Naive thymus-derived CD4-positive, alpha-beta T cell (primary cell): ENCODE data around the gene DLG2. TPM values are rescaled to one million over a fixed set of nuclear protein-coding genes. Genes with fewer than 3 reads are reported as not detected.

Source experiments
- ATAC-seq: fragments of 150-1000 bp; cut with Tn5 transposase; 2 replicates; pipeline ENCODE4 v1.10.0; 2021; ENCODE audit warnings: mild to moderate bottlenecking, moderate library complexity
- CTCF ChIA-PET: fragments of 350-600 bp; sonication (Branson Sonifier 250); formaldehyde crosslinking; loops from one replicate; lab custom pipeline; 2021; ENCODE audit warnings: antibody characterized with exemption; lab: Charles Lee
- POLR2A ChIA-PET: fragments of 350-600 bp; sonication (Branson Sonifier 250); formaldehyde crosslinking; loops from one replicate; lab custom pipeline; 2021; ENCODE audit warnings: antibody characterized with exemption, inconsistent platforms; lab: Charles Lee
- DNase-seq, 9 donors: peaks; one replicate each; pipeline versions ENCODE4 v3.0.0 to v3.0.0-alpha.2; 2020 to 2022; ENCODE audit warnings: mixed read lengths in 1 of 9
- H3K27ac ChIP-seq: one replicate; pipeline ENCODE4 v1.7.0; 2013; ENCODE audit warnings: mild to moderate bottlenecking, low read depth, low read length, moderate library complexity
- H3K27me3 ChIP-seq, 2 donors: one replicate each; pipeline ENCODE4 v1.7.0; 2013; ENCODE audit warnings: low read length in 2 of 2, mild to moderate bottlenecking in 2 of 2, moderate library complexity in 2 of 2; ENCODE audit not compliant: control insufficient read depth in 2 of 2, insufficient read depth in 2 of 2
- H3K36me3 ChIP-seq, 3 experiments: 1 replicate in 2 of 3; 2 replicates in 1 of 3; pipeline ENCODE4 v1.7.0; 2013; ENCODE audit warnings: low read length in 3 of 3, mild to moderate bottlenecking in 3 of 3, moderate library complexity in 1 of 3; ENCODE audit not compliant: insufficient read depth in 3 of 3, control insufficient read depth in 2 of 3
- H3K4me1 ChIP-seq, 2 donors: one replicate each; pipeline ENCODE4 v1.7.0; 2013; ENCODE audit warnings: low read length in 2 of 2, mild to moderate bottlenecking in 2 of 2, moderate library complexity in 1 of 2; ENCODE audit not compliant: control insufficient read depth in 2 of 2, insufficient read depth in 2 of 2
- H3K4me3 ChIP-seq: 2 replicates; pipeline ENCODE4 v1.7.0; 2013; ENCODE audit warnings: mild to moderate bottlenecking, low read length
- H3K9me3 ChIP-seq, 3 experiments: 1 replicate in 2 of 3; 2 replicates in 1 of 3; pipeline ENCODE4 v1.7.0; 2013; ENCODE audit warnings: low read length in 3 of 3; ENCODE audit not compliant: control insufficient read depth in 2 of 3
- H3K27ac Mint-ChIP-seq, 9 donors: one replicate each; pipeline ENCODE4 v1.8.0; 2020 to 2022; ENCODE audit warnings: mixed read lengths in 9 of 9, mild to moderate bottlenecking in 8 of 9, moderate library complexity in 5 of 9, inconsistent platforms in 2 of 9
- H3K27me3 Mint-ChIP-seq, 5 donors: one replicate each; pipeline ENCODE4 v1.8.0; 2021 to 2022; ENCODE audit warnings: mixed read lengths in 5 of 5, mild to moderate bottlenecking in 1 of 5
- H3K36me3 Mint-ChIP-seq, 5 donors: one replicate each; pipeline ENCODE4 v1.8.0; 2020 to 2022; ENCODE audit warnings: mixed read lengths in 5 of 5, mild to moderate bottlenecking in 3 of 5, inconsistent platforms in 1 of 5
- H3K4me1 Mint-ChIP-seq, 7 donors: one replicate each; pipeline ENCODE4 v1.8.0; 2020 to 2022; ENCODE audit warnings: mixed read lengths in 7 of 7, mild to moderate bottlenecking in 3 of 7, inconsistent platforms in 1 of 7
- H3K4me3 Mint-ChIP-seq, 10 donors: one replicate each; pipeline ENCODE4 v1.8.0; 2020 to 2022; ENCODE audit warnings: mild to moderate bottlenecking in 10 of 10, mixed read lengths in 10 of 10, moderate library complexity in 6 of 10, inconsistent platforms in 2 of 10
- H3K9me3 Mint-ChIP-seq, 11 donors: one replicate each; pipeline ENCODE4 v1.8.0; 2020 to 2022; ENCODE audit warnings: mixed read lengths in 11 of 11, mild to moderate bottlenecking in 4 of 11, inconsistent platforms in 1 of 11, moderate library complexity in 1 of 11
- intact Hi-C, 2 donors: fragments of 100-400 bp; cut with micrococcal nuclease; formaldehyde crosslinking; loops; one replicate each; pipeline ENCODE4 v1.15.1; 2023
- polyA plus RNA-seq, 2 donors: library from polyadenylated mRNA; unstranded; fragments of 300-500 nt; fragmentation: Illumina TruSeq; gene quantifications; one replicate each; pipeline ENCODE4 v1.2.3, GENCODE V29; 2021
- total RNA-seq, 6 experiments: library from RNA in 5 of 6; stranded (reverse) in 5 of 6; gene quantifications; 1 replicate in 5 of 6; 2 replicates in 1 of 6; pipeline ENCODE4 v1.2.3 and lab custom pipeline; 2021 to 2026

Gene DLG2
- total and polyA plus RNA-seq, 7 experiments from 2014 or later: 0.64 to 6.1 (median 3.7) TPM

DNA sequence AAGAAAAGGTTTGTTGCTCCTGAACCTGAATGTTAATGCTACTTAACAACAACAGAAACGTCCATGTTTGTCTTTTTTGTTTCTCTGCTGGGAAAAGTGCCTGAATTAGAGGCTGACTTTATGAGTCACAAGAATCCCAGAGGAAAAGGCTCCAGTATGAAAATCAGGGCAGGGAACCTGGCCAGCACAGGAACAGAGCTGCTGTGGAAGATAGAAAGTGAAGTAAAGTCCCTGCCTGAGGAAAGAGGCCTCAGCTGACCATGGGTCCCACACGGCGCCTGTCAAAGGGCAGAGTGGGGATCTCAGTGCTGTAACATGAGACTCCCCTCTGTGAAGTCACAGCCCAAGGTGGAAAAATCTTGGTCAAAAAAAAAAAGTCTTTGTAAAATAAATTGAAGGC lies 1708.7 kb downstream of the DLG2 start:
- Histone ChIP-seq H3K4me3 (no peak overlapping the region), H3K27ac (no peak overlapping the region), H3K4me1 (no peaks in the 10 kb centered on the region), H3K36me3 (no peaks in the 10 kb centered on the region), H3K9me3 (no peaks in the 10 kb centered on the region), H3K27me3 (no peaks in the 10 kb centered on the region)
- intact Hi-C loops: no loop called here
- Mint-ChIP-seq H3K4me3 (no peak overlapping the region), H3K27me3 (peaks cover 0 to 11% (median 0%) of the 10 kb centered on the region in 5 donors), H3K9me3 (peaks cover 0 to 5% (median 4%) of the 10 kb centered on the region in 11 donors), H3K27ac (no peak overlapping the region), H3K36me3 (no peaks in the 10 kb centered on the region), H3K4me1 (no peaks in the 10 kb centered on the region)
- POLR2A ChIA-PET: no interaction called here
- ATAC-seq (no peak), DNase-seq (no peak)
- CTCF ChIA-PET: no interaction called here

GRCh38 chr11:83914995-83915394 lies 1712.1 kb downstream of the DLG2 start:
- intact Hi-C loops: no loop called here
- Mint-ChIP-seq H3K9me3 (peaks cover 0 to 7% (median 4%) of the 10 kb centered on the region in 11 donors), H3K27ac (no peak overlapping the region)

GRCh38 chr11:83909579-83910534 lies 1717.3 kb downstream of the DLG2 start:
- POLR2A ChIA-PET: no interaction called here
- Histone ChIP-seq H3K9me3 (no peaks in the 10 kb centered on the region), H3K4me3 (no peak overlapping the region), H3K27ac (no peak overlapping the region), H3K4me1 (no peaks in the 10 kb centered on the region), H3K27me3 (no peaks in the 10 kb centered on the region), H3K36me3 (no peaks in the 10 kb centered on the region)
- H3K4me1 Mint-ChIP-seq: no peaks in the 10 kb centered on the region
- H3K4me3 Mint-ChIP-seq: no peak overlapping the region
- no peak for DNase-seq
- ATAC-seq: no peak
- CTCF ChIA-PET: no interaction called here
- H3K9me3 Mint-ChIP-seq: peaks cover 0 to 5% (median 1%) of the 10 kb centered on the region in 11 donors
- no peaks in the 10 kb centered on the region for H3K36me3 Mint-ChIP-seq
- no peaks in the 10 kb centered on the region for H3K27me3 Mint-ChIP-seq
- H3K27ac Mint-ChIP-seq: no peak overlapping the region
- intact Hi-C loops: no loop called here

More at GRCh38 chr11:83914995-83915394, 1712.1 kb downstream of the DLG2 start:
- DNase-seq (no peak), ATAC-seq (no peak)
- no peaks in the 10 kb centered on the region for H3K36me3 ChIP-seq
- CTCF ChIA-PET: no interaction called here
- POLR2A ChIA-PET: no interaction called here
- Mint-ChIP-seq H3K4me1 (no peaks in the 10 kb centered on the region), H3K36me3 (no peaks in the 10 kb centered on the region), H3K27me3 (peaks cover 0 to 11% (median 0%) of the 10 kb centered on the region in 5 donors), H3K4me3 (no peak overlapping the region)
- H3K9me3 ChIP-seq: no peaks in the 10 kb centered on the region
- no peak overlapping the region for H3K27ac ChIP-seq
- H3K4me1 ChIP-seq: no peaks in the 10 kb centered on the region
- H3K4me3 ChIP-seq: no peak overlapping the region
- H3K27me3 ChIP-seq: no peaks in the 10 kb centered on the region

GRCh38 chr11:83908298-83908856 lies 1718.8 kb downstream of the DLG2 start:
- Mint-ChIP-seq H3K4me1 (no peaks in the 10 kb centered on the region), H3K4me3 (no peak overlapping the region), H3K27me3 (no peaks in the 10 kb centered on the region), H3K36me3 (no peaks in the 10 kb centered on the region), H3K9me3 (peaks cover 0 to 5% (median 1%) of the 10 kb centered on the region in 11 donors), H3K27ac (no peak overlapping the region)
- POLR2A ChIA-PET: no interaction called here
- intact Hi-C loops: no loop called here
- Histone ChIP-seq H3K27me3 (no peaks in the 10 kb centered on the region), H3K27ac (no peak overlapping the region), H3K36me3 (no peaks in the 10 kb centered on the region), H3K9me3 (no peaks in the 10 kb centered on the region), H3K4me1 (no peaks in the 10 kb centered on the region), H3K4me3 (no peak overlapping the region)
- CTCF ChIA-PET: no interaction called here
- ATAC-seq (no peak), DNase-seq (no peak)

DNA sequence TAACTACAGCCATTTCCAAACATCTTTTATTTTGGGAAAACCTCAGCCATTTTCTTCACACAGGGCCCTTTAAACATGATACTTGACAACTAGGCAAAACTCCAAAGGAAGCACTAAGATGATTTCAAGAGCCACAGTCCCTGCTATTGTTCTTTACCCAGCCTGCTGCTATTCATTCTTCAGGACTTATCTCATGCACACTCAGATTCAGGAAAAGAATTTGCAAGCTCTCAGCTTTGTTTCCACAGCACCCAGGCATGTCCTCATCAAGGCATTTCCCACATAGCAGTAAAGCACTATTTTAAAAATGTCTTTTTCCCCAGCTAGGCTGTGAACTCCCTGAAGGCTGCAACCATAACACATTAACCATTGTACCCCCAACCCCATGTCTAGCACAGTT lies 1731.6 kb downstream of the DLG2 start:
- no peak for DNase-seq
- Histone ChIP-seq H3K27me3 (no peaks in the 10 kb centered on the region), H3K4me3 (no peak overlapping the region), H3K36me3 (no peaks in the 10 kb centered on the region), H3K27ac (no peak overlapping the region), H3K9me3 (no peaks in the 10 kb centered on the region), H3K4me1 (no peaks in the 10 kb centered on the region)
- ATAC-seq: no peak
- POLR2A ChIA-PET: no interaction called here
- Mint-ChIP-seq H3K27ac (no peak overlapping the region), H3K9me3 (peaks cover 0 to 15% (median 7%) of the 10 kb centered on the region in 11 donors), H3K4me1 (no peaks in the 10 kb centered on the region), H3K4me3 (no peak overlapping the region), H3K27me3 (peaks cover 0 to 4% (median 0%) of the 10 kb centered on the region in 5 donors), H3K36me3 (peaks cover 0 to 5% (median 0%) of the 10 kb centered on the region in 5 donors)
- CTCF ChIA-PET: no interaction called here
- intact Hi-C loops: no loop called here

- H3K27ac Mint-ChIP-seq: no peak overlapping the region
- CTCF ChIA-PET: no interaction called here
- H3K4me1 Mint-ChIP-seq: no peaks in the 10 kb centered on the region
- no peaks in the 10 kb centered on the region for H3K9me3 ChIP-seq
- H3K4me3 Mint-ChIP-seq: no peak overlapping the region
- H3K36me3 ChIP-seq: no peaks in the 10 kb centered on the region
- no peak overlapping the region for H3K27ac ChIP-seq
- no peaks in the 10 kb centered on the region for H3K36me3 Mint-ChIP-seq
- intact Hi-C loops: no loop called here
- H3K4me3 ChIP-seq: no peak overlapping the region
- H3K27me3 Mint-ChIP-seq: peaks cover 0 to 7% (median 0%) of the 10 kb centered on the region in 5 donors
- no peaks in the 10 kb centered on the region for H3K4me1 ChIP-seq
- peaks cover 0 to 5% (median 0%) of the 10 kb centered on the region in 11 donors for H3K9me3 Mint-ChIP-seq
- H3K27me3 ChIP-seq: no peaks in the 10 kb centered on the region
- POLR2A ChIA-PET: no interaction called here
- no peak for ATAC-seq
- DNase-seq: no peak
Observed at GRCh38 chr11:83881428-83881827, 1745.7 kb downstream of the DLG2 start.
